GM12874 (cell line): Measurements from ENCODE around the gene UCP2.

Experiments
- TF ChIP-seq, protein P1 (sequence below): IDR thresholded peaks from 2 replicates; pipeline ENCODE4 v1.5.1; 2011; ENCODE audit warnings: low read depth, mild to moderate bottlenecking, control low read depth, low read length, moderate library complexity; ENCODE audit not compliant: insufficient read depth

Gene UCP2

DNA sequence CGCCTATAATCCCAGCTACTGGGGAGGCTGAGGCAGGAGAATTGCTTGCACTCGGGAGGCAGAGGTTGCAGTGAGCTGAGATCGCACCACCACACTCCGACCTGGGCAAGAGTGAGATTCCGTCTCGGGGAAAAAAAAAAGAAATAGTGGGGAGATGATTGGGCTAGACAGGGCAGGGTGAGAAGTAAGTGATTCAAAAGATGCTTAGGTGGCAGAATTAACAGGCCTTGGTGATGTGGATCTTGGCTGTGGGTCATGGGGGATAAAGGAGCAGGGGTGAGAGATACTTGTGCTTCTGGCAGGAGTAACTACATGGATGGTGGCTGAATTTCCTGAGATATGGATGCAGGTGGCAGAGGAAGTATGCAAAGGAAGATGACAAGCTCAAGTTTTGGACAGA lies 39.4 kb upstream of the UCP2 start:
- TF ChIP-seq, protein P1, sequence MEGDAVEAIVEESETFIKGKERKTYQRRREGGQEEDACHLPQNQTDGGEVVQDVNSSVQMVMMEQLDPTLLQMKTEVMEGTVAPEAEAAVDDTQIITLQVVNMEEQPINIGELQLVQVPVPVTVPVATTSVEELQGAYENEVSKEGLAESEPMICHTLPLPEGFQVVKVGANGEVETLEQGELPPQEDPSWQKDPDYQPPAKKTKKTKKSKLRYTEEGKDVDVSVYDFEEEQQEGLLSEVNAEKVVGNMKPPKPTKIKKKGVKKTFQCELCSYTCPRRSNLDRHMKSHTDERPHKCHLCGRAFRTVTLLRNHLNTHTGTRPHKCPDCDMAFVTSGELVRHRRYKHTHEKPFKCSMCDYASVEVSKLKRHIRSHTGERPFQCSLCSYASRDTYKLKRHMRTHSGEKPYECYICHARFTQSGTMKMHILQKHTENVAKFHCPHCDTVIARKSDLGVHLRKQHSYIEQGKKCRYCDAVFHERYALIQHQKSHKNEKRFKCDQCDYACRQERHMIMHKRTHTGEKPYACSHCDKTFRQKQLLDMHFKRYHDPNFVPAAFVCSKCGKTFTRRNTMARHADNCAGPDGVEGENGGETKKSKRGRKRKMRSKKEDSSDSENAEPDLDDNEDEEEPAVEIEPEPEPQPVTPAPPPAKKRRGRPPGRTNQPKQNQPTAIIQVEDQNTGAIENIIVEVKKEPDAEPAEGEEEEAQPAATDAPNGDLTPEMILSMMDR = no peak

- TF ChIP-seq, protein P1 = no peak
Observed at GRCh38 chr11:74020539-74020938, 37.9 kb upstream of the UCP2 start.

GRCh38 chr11:74019860-74020259 lies 37.2 kb upstream of the UCP2 start:
- TF ChIP-seq, protein P1 = no peak

DNA sequence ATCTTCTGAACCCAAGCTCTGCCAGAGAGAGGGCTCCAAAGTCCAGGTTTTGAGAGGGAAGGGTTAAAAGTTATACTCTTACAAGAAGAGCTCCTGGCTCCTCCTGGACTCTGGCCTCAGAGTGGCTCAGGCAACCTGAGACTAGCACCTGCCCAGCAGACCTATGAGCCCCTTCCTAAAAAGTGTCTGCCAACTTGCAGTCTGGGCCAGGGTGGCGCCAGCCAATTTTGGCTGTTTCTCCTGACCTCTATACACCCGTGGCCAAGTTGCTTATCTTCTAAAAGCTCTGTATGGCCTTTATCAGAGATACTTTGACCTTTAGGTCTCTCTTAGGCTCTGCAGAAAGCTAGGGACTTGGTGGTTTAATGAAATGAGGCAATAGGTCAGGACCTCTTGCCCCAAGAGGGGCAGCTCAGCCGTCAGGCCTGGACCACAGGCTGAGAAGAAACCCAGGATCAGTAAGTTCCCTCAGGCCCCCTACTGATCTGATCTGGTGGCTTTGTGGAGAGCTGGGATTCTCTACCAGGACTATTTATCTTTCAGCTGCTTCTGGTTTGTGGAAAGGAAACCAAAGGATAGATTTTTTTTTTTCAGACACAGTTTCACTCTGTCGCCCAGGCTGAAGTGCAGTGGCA lies 36.6 kb upstream of the UCP2 start:
- TF ChIP-seq, protein P1 = no peak

GRCh38 chr11:74018331-74019005 lies 35.8 kb upstream of the UCP2 start:
- TF ChIP-seq, protein P1 = no peak

DNA sequence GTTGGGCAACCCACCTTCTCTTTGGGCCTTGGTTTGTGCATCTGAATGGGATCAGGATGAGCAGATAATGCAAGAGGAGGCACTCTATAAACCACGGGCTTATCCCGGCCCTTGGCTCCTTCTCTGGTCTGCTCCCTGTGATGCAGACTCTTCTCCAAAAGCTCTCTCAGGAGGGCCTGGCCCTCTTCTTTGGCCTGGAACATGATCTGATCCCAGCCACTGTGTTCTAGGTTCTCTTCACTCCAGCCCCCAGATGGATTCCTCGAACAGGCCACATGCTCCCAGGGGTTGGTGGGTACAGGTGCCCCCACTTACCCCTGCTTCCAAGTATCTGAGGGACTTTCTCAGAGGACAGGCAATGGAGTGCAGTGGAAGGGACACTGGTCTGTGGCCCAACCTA lies 35.0 kb upstream of the UCP2 start:
- TF ChIP-seq, protein P1 = no peak

DNA sequence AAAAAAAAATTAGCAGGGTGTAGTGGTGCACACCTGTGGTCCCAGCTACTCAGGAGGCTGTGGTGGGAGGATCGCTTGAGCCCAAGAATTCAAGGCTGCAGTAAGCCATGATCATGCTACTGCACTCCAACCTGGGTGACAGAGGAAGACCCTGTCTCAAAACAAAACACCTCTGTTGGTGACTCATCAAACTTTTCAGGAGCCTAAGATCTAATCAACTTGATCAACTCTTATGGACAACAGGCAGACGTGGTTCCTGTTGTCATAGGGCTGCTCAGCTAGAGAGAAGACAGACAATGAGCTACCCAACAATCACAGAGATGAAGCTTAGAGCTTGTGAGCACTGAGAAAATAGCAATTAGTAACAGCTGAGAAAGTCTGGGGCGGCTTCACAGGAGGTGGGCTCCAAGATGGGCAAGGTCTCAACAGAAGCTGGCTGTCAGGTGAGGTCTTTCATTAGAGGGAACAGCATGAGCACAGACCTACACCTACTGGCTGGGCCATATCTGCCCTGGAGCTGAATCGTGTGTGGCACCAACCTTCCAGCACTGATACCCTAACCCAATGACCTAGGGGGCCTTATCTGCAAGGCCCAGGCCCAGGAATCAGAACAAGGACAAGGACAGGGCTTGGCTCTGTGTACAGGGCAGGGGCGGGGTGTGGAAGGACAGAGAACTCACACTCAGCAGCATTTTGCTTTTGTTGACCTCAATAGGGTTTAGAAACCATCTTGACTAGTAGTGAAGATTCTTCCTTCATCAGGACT lies 33.5 kb upstream of the UCP2 start:
- TF ChIP-seq, protein P1 = no peak
